AG04449 (cell line): ENCODE results near the gene CDC34.

Experiments
- CTCF ChIA-PET: fragments of 350-600 bp; formaldehyde crosslinking; extraction: SDS; loops from one replicate; lab custom pipeline; 2021; ENCODE audit warnings: antibody characterized with exemption; lab: Yijun Ruan, JAX
- POLR2A ChIA-PET: fragments of 400-600, 350-600 bp; formaldehyde crosslinking; extraction: SDS; loops from one replicate; lab custom pipeline; 2020; ENCODE audit warnings: antibody characterized with exemption, inconsistent platforms; lab: Yijun Ruan, JAX
- DNase-seq: peaks from one replicate; pipeline ENCODE4 v3.0.0-alpha.2; 2010; ENCODE audit warnings: low read depth, low spot score
- H3K4me3 ChIP-seq: 2 replicates; pipeline ENCODE4 v1.5.1; 2011; ENCODE audit warnings: low read depth, mild to moderate bottlenecking, control low read depth, low read length
- CTCF ChIP-seq: IDR thresholded peaks from one replicate; pipeline ENCODE4 v1.5.1; 2011; ENCODE audit warnings: mild to moderate bottlenecking, moderate library complexity, low read length, control low read depth, inconsistent platforms; ENCODE audit not compliant: insufficient read depth; ENCODE audit errors: missing control alignments

The CDC34 gene

DNA sequence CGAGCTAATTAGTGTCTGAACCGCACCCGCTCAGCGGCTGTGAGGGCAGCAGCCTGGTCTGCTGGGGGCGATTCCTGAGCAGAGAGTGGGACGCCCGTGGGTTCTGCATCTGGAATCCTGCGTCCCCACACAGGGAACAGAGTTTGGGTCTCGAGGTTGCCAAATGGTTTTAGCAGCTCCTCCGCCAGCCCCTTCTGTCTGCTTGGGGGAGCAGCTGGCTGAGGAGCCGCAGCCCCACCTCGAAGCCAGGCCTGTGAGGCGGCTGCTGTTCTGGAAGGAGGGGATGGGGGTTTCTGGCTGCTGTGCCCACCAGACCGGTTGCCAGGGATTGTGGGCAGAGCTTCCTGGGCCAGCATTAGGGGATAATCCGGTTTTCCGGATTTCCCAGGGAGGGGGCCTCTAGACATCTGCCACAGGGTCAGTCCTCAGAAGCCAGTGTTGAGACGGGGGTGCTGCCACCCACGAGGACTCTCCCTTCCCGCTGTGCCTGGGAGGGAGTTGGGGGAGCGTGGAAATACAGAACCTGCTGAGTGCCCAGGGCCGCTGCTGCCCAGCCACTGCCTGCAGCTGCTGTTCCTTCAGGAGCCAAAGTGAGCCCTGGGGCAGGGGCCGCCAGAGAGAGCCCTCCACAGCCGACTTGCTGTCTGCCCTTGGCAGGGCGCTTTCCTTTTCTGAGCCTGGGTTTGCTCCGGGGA, 2.0 kb downstream of the CDC34 start:
- H3K4me3 ChIP-seq = peak overlapping the region; percentile 86
- ChIA-PET CTCF (interaction anchor here (1.2 to 10.3 kb wide), 5 partner anchors 9 to 51 kb away, joined by 3 to 113 read pairs (median 5); no protein-coding TSS in a partner anchor), POLR2A (interaction anchor here (1.0 to 2.1 kb wide), 2 partner anchors 13 to 18 kb away, joined by 3 to 6 read pairs; no protein-coding TSS in a partner anchor)
- DNase-seq = no peak
- no peak for TF ChIP-seq CTCF

DNA sequence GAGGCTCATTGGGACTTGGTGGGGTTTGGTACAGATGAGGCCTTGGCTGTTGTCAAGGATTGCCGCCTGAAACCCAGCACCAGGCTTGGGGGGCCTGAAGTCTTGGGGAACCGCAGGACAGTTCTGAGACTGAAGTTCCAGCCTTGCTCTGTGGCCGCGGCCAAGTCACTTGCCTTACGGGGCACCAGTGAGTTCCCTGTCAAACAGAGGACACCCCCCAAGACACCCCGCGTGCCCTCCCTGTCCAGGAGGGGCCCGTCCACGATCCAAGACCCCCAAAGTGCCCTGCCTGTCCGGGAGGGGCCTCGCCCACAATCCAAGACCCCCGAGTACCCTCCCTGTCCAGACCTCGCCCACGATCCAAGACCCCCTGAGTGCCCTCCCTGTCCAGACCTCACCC, 2.5 kb downstream of the CDC34 start:
- CTCF ChIA-PET = interaction anchor here (2.5 kb wide), 1 partner anchor 28 kb away, joined by 14 read pairs; no protein-coding TSS in a partner anchor

GRCh38 chr19:535017-535835, 3.7 kb downstream of the CDC34 start:
- no peak for DNase-seq
- CTCF ChIA-PET = interaction anchor here (1.3 kb wide), 1 partner anchor 24 kb away, joined by 3 read pairs; no protein-coding TSS in a partner anchor
- H3K4me3 ChIP-seq = no peak overlapping the region
- POLR2A ChIA-PET = no interaction called here
- no peak for TF ChIP-seq CTCF

More for the DNA sequence above, 2.5 kb downstream of the CDC34 start:
- H3K4me3 ChIP-seq = peak overlapping the region; percentile 86; the same call in 1 of the 2 replicates
- no peak for TF ChIP-seq CTCF
- no peak for DNase-seq
- POLR2A ChIA-PET = no interaction called here

GRCh38 chr19:536031-536880, 4.7 kb downstream of the CDC34 start:
- ChIA-PET POLR2A (no interaction called here), CTCF (interaction anchor here (1.1 to 1.3 kb wide), 2 partner anchors 10 to 25 kb away, joined by 3 read pairs; no protein-coding TSS in a partner anchor)
- no peak for DNase-seq
- TF ChIP-seq CTCF = no peak
- no peak overlapping the region for H3K4me3 ChIP-seq

GRCh38 chr19:536881-537404, 5.4 kb downstream of the CDC34 start:
- CTCF ChIA-PET = interaction anchor here (1.1 kb wide), 1 partner anchor 9 kb away, joined by 3 read pairs; no protein-coding TSS in a partner anchor
- no peak for DNase-seq
- TF ChIP-seq CTCF = no peak
- no peak overlapping the region for H3K4me3 ChIP-seq
- POLR2A ChIA-PET = no interaction called here
